ENCODE data around the gene EMSY. TPM values are rescaled to one million over a fixed set of nuclear protein-coding genes. Genes with fewer than 3 reads are reported as not detected.
A peak's percentile ranks its signal among the peaks of the same experiment; 100 is the strongest.

Gene EMSY
- total and polyA plus RNA-seq, 2 of the 8 experiments (the other 6 are each of a cell fraction or from before 2014, with no cell fraction given), result 29.6 to 34.6 TPM

- no peaks in the 10 kb centered on the region for H3K9me3 ChIP-seq (ENCODE audit: insufficient read depth in 2 of 2, low read depth in 1 of 2, low read length in 1 of 2)
- H3K23me2 ChIP-seq (ENCODE audit: low read depth, low read length), result peaks cover 3% of the 10 kb centered on the region; the same call in 1 of the 2 replicates
- H4K91ac ChIP-seq (replicated peaks; ENCODE audit: insufficient read length, low read length), result no peak overlapping the region
- ChIA-PET POLR2A (ENCODE audit: partially characterized antibody) (interaction anchor here (1.2 to 6.5 kb wide), 4 partner anchors 11 to 55 kb away, joined by 3 to 87 read pairs (median 4); no protein-coding TSS in a partner anchor), CTCF (ENCODE audit: partially characterized antibody) (interaction anchor here (0.8 to 1.7 kb wide), 4 partner anchors 22 to 156 kb away, joined by 3 to 6 read pairs (median 4); no protein-coding TSS in a partner anchor)
- H3K27me3 ChIP-seq (replicated peaks in 1 of 4; ENCODE audit: control insufficient read depth in 3 of 4, extremely low read depth in 1 of 4, insufficient read depth in 3 of 4, low read length in 3 of 4), result no peaks in the 10 kb centered on the region
- no peak overlapping the region for H2AFZ ChIP-seq (ENCODE audit: low read length)
- H2BK5ac ChIP-seq (ENCODE audit: low read depth, low read length), result no peak overlapping the region
- WGBS, 2 experiments (ENCODE audit: extremely low coverage in 1 of 2, insufficient coverage in 1 of 2, insufficient read length in 1 of 2, insufficient replicate concordance in 2 of 2, low coverage in 1 of 2, low lambda C conversion rate in 2 of 2, missing lambda C conversion rate in 1 of 2), result 55% methylated on average over 10 of the region's 10 CpGs; no CpG with 5 or more reads in 1 of the 2 experiments
- H3K36me3 ChIP-seq (ENCODE audit: control insufficient read depth in 2 of 4, insufficient read depth in 4 of 4, low read length in 3 of 4), result peaks cover 0 to 18% (median 1%) of the 10 kb centered on the region in 4 experiments; a peak in 2 of 8 replicates
- no peaks in the 10 kb centered on the region; the same call in 1 of the 2 replicates for H3K79me1 ChIP-seq (ENCODE audit: low read depth, low read length)
- H3K9ac ChIP-seq (replicated peaks in 1 of 4; ENCODE audit: extremely low read depth in 1 of 4, low read depth in 3 of 4, low read length in 3 of 4), result peak overlapping the region; percentile 97 to 100 (median 98); a peak in 6 of 7 replicates
- H3K4me1 ChIP-seq (replicated peaks in 1 of 4; ENCODE audit: control insufficient read depth in 3 of 4, insufficient read depth in 4 of 4, low read length in 3 of 4), result peaks cover 0 to 14% (median 0%) of the 10 kb centered on the region in 4 experiments; a peak in 2 of 7 replicates
- no peak overlapping the region for H2AK5ac ChIP-seq (ENCODE audit: low read depth, low read length)
- H4K8ac ChIP-seq (ENCODE audit: extremely low read depth, insufficient read depth, low read length), result no peak overlapping the region
- no peak overlapping the region for H2BK120ac ChIP-seq (replicated peaks; ENCODE audit: low read depth, low read length)
- H3K4me3 ChIP-seq (ENCODE audit: extremely low read depth in 1 of 4, insufficient read depth in 2 of 4, low read depth in 3 of 4, low read length in 4 of 4), result peak overlapping the region; percentile 77 to 99 (median 96)
- no peaks in the 10 kb centered on the region for H4K20me1 ChIP-seq (replicated peaks in 1 of 2; ENCODE audit: control insufficient read depth in 1 of 2, insufficient read depth in 2 of 2, low read length in 2 of 2)
- H2BK15ac ChIP-seq (ENCODE audit: low read length), result no peak overlapping the region
- H3K56ac ChIP-seq (replicated peaks; ENCODE audit: insufficient read length, low read depth, low read length), result no peak overlapping the region
- no peak overlapping the region for H3K18ac ChIP-seq (ENCODE audit: extremely low read depth, low read length)
- no peak overlapping the region for H3K23ac ChIP-seq (ENCODE audit: insufficient read length)
- H3K4me2 ChIP-seq (ENCODE audit: insufficient read depth in 1 of 2, low read depth in 2 of 2, low read length in 2 of 2), result peak overlapping the region; percentile 74 to 89
- H3K79me2 ChIP-seq (ENCODE audit: control insufficient read depth in 1 of 2, insufficient read depth in 2 of 2, low read length in 2 of 2), result peaks cover 0 to 43% of the 10 kb centered on the region in 2 experiments; a peak in 3 of 4 replicates
- FAIRE-seq, result no peak
- no peak overlapping the region for H3K14ac ChIP-seq (ENCODE audit: insufficient read length)
- no peak overlapping the region for H4K5ac ChIP-seq (ENCODE audit: insufficient read length, low read depth, low read length)
- H3K4ac ChIP-seq (replicated peaks; ENCODE audit: insufficient read length, low read depth, low read length), result no peak overlapping the region
- peak overlapping the region; percentile 98; the same call in 1 of the 2 replicates for H3K27ac ChIP-seq (ENCODE audit: low read depth, low read length)
- H2BK12ac ChIP-seq (ENCODE audit: low read depth, low read length), result no peak overlapping the region
- no peak overlapping the region for H2BK20ac ChIP-seq (ENCODE audit: low read length)
- DNase-seq (ENCODE audit: low read depth in 1 of 2, low spot score in 2 of 2), result no peak
- no peak for TF ChIP-seq KDM4A (IDR thresholded peaks at IDR 0.05; ENCODE audit: low read depth, low read length, severe bottlenecking)
- no peak for TF ChIP-seq HDAC2 (IDR thresholded peaks at IDR 0.05; ENCODE audit: borderline replicate concordance in 1 of 2, low read depth in 2 of 2, low read length in 2 of 2)
- no peak for TF ChIP-seq RNF2 (IDR thresholded peaks at IDR 0.05; ENCODE audit: borderline replicate concordance, low read depth, low read length, missing control alignments, poor library complexity, severe bottlenecking)
- no peak for TF ChIP-seq TBP (IDR thresholded peaks at IDR 0.05; ENCODE audit: low read depth, low read length)
Measured at GRCh38 chr11:76443268-76443980, 1.4 kb upstream of the EMSY start.
